ENCODE measurements around the gene ADAM12. TPM values are rescaled to one million over a fixed set of nuclear protein-coding genes. Genes with fewer than 3 reads are reported as not detected.

Gene ADAM12, protein sequence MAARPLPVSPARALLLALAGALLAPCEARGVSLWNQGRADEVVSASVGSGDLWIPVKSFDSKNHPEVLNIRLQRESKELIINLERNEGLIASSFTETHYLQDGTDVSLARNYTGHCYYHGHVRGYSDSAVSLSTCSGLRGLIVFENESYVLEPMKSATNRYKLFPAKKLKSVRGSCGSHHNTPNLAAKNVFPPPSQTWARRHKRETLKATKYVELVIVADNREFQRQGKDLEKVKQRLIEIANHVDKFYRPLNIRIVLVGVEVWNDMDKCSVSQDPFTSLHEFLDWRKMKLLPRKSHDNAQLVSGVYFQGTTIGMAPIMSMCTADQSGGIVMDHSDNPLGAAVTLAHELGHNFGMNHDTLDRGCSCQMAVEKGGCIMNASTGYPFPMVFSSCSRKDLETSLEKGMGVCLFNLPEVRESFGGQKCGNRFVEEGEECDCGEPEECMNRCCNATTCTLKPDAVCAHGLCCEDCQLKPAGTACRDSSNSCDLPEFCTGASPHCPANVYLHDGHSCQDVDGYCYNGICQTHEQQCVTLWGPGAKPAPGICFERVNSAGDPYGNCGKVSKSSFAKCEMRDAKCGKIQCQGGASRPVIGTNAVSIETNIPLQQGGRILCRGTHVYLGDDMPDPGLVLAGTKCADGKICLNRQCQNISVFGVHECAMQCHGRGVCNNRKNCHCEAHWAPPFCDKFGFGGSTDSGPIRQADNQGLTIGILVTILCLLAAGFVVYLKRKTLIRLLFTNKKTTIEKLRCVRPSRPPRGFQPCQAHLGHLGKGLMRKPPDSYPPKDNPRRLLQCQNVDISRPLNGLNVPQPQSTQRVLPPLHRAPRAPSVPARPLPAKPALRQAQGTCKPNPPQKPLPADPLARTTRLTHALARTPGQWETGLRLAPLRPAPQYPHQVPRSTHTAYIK
- 15.0 TPM for polyA plus RNA-seq (ENCODE audit: insufficient read length)

- DNase-seq (ENCODE audit: low read depth), result peak; percentile 67
Measured at GRCh38 chr10:126387931-126388911, at the start of gene ADAM12. TSS of gene ADAM12 (minus strand) at chr10:126388477. CDS start at chr10:126388145, 332 bp downstream.

DNA sequence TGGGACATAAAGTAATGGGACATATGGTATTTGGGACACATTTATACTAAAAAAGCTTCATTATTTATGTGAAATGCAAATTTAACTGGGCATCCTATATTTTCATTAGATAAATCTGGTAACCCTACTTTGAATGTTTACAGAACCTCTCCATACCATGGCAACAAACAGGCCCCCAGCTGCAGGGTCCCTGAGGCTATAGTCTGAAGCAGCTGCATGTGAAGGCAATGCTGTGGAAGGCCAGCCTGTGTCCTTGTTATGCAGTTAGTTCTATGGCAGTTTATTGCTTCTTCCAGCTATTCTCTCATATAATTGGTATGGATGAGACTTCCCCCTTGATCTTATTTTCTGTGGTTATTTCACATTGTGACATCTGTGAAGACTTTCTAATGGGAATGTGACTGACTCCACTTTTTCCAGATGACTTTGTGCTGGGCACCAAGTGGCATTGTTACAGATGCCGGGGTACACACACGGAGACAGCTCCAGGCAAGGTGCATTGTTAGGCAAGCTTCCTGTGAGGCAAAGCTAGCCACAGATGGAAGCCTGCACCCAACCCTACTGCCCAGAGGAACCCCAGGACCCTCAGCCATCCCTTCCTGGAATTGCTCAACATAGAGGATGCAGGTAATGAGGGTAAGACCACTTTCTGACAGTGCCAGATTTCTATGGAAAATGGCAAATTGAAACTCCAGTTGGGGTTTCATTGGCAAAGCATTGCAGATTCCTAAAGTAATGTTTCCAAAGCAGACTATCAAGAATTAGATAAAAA, 49.5 kb upstream of the ADAM12 start:
- DNase-seq (ENCODE audit: low read depth), result no peak

GRCh38 chr10:126434235-126434634, 46.0 kb upstream of the ADAM12 start:
- DNase-seq (ENCODE audit: low read depth), result no peak

- DNase-seq (ENCODE audit: low read depth), result no peak
Measured at GRCh38 chr10:126433351-126433750, 45.1 kb upstream of the ADAM12 start.

GRCh38 chr10:126432507-126432906, 44.2 kb upstream of the ADAM12 start:
- DNase-seq (ENCODE audit: low read depth), result no peak

DNA sequence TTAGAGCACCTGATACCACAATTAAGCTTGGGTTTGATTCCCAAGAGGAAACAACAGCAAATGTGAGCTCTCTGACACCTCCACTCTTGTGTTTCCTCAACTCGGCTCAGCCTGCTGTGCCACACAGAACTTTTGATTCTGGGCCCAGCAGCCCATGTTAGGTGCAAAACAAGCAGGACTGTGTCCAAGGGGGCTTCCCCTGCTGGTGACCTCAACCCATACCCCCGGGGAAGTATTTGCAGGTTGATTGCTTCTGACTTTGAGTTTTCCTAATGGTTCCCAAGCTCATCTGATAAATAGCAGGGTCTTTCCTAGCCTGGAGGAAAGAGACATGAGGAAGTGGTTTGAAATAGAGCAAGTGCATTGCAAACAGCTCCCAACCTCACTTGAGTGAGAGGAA, 43.5 kb upstream of the ADAM12 start:
- no peak for DNase-seq (ENCODE audit: low read depth)

- no peak for DNase-seq (ENCODE audit: low read depth)
Measured at GRCh38 chr10:126430512-126430911, 42.2 kb upstream of the ADAM12 start.

GRCh38 chr10:126429275-126429674, 41.0 kb upstream of the ADAM12 start:
- no peak for DNase-seq (ENCODE audit: low read depth)

- DNase-seq (ENCODE audit: low read depth), result no peak
Measured at GRCh38 chr10:126425489-126426065, 37.3 kb upstream of the ADAM12 start.

- DNase-seq (ENCODE audit: low read depth), result no peak
Measured at GRCh38 chr10:126425032-126425431, 36.8 kb upstream of the ADAM12 start.

GRCh38 chr10:126423732-126424491, 35.6 kb upstream of the ADAM12 start:
- no peak for DNase-seq (ENCODE audit: low read depth)

GRCh38 chr10:126422567-126422966, 34.3 kb upstream of the ADAM12 start:
- DNase-seq (ENCODE audit: low read depth), result no peak

DNA sequence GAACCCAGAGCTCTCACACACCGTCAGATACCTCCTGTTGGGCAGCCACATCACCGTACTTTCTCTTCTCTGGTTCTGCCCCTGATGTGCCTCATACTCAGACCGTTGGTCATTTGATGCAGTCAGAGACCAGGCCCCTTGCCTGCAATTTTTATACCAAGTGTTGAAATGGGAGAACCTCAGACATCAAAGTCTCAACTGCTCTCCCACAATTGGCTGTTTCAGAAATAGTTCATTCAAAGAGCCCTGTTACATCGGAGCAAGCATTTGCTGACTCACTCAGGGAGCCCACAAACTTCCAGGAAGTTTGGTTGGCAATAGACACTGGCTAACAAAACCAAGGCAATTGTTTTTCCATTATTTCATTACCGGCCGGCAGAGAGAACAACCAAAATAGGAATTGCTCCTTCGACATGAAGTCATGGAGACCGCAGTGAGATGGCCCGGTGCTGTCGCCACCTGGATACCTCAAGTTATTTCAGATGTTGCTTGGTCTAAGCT, 33.5 kb upstream of the ADAM12 start:
- DNase-seq (ENCODE audit: low read depth), result peak; percentile 48

GRCh38 chr10:126420567-126421300, 32.5 kb upstream of the ADAM12 start:
- DNase-seq (ENCODE audit: low read depth), result no peak

GRCh38 chr10:126417220-126417825, 29.0 kb upstream of the ADAM12 start:
- DNase-seq (ENCODE audit: low read depth), result no peak

DNA sequence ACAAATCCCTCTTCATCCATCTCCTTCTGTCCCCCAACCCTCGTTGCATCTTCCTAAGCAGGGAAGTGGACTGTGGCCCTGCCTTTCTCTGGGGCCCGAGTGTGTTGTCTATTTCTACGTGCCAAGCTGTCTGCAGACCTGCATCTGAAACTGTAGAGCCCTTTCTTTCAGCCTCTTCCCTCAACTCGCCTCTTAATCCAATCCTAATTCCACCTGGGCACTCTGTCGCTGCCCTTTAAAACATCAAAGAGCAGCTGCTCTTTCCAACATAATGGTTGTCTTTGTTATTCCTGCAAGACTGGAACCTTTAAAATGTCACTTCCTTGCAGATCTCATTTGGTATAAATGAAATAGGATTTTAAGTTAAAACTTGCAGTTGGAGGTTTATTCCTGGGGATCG, 21.5 kb upstream of the ADAM12 start:
- no peak for DNase-seq (ENCODE audit: low read depth)

DNA sequence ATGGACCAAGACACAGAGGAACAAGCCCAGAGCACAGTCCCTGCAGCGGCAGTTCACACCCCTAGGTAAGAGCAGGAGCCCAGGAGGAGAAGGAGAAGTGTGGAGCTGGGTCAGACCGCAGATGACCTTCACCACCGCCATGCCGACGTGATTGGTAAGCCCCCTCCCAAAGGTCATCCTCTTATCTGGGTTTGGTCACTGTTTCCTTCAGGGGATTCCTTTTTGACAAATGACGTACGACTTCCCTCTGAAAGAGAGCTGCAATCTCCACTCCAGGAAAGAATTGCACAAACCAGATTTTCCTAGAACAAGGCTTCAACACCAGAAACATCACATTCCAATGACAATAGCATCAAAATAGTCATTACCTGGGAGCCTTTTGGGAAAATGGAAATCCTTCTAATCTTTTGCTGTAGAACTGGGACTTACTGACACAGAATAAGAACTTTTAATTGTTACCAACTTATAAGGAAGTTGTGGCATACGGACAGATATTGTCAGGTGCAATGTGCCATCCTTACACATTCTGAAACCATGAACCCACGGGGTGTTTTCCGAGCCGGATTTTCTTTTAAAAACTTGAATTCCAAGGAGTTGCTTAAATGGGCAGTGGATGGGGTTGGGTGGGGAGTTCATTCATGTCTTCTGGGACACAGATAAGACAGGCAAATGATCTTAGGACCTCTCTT, 20.8 kb upstream of the ADAM12 start:
- DNase-seq (ENCODE audit: low read depth), result no peak

DNA sequence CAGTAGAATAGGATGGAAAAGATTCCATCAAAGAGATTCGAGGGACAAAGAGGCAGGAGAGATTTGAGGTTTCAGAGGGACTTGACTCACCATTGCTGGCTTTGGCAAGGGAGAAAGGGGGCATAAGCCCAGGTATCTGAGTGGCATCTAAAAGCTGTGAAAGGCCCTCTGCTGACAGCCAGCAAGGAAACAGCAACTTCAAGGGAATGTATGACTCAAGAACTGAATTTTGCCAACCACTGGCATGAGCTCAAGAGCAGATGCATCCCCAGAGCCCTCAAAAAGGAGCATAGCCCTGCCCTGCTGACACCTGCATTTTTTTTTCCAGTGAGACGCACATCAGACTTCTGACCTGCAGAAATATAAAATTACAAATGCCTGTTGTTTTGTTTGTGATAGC, 19.6 kb upstream of the ADAM12 start:
- no peak for DNase-seq (ENCODE audit: low read depth)

Measured in forelimb muscle (tissue), 1 donor.